GM12878 (cell line): ENCODE results near the gene TOP1. TPM values are rescaled to one million over a fixed set of nuclear protein-coding genes. Genes with fewer than 3 reads are reported as not detected.

Source experiments
- ATAC-seq: fragments of 200-7000 bp; cut with Tn5 transposase; 3 replicates; pipeline ENCODE4 v1.9.1; 2020; ENCODE audit warnings: mild to moderate bottlenecking, moderate library complexity
- BruUV-seq: library from RNA; stranded (reverse); fragments of 400-500 nt; replicated peaks from 2 replicates; lab custom pipeline; 2021; lab: Mats Ljungman, UMichigan
- CTCF ChIA-PET: fragments of 300-600 bp; sonication (Branson Sonifier 250); formaldehyde crosslinking; extraction: SDS; loops from one replicate; lab custom pipeline; 2021; ENCODE audit warnings: inconsistent platforms; lab: Yijun Ruan, JAX
- POLR2A ChIA-PET: fragments of 350-600 bp; formaldehyde crosslinking; extraction: SDS; loops from one replicate; lab custom pipeline; 2021; ENCODE audit warnings: inconsistent platforms; lab: Charles Lee
- RAD21 ChIA-PET: fragments of 300-600 bp; sonication (Branson Sonifier 250); formaldehyde crosslinking; loops from one replicate; lab custom pipeline; 2023; ENCODE audit warnings: antibody characterized with exemption; ENCODE audit not compliant: unreplicated experiment; lab: Charles Lee
- SMC1A ChIA-PET: fragments of 300-600 bp; sonication (Branson Sonifier 250); formaldehyde crosslinking; loops from one replicate; lab custom pipeline; 2023; ENCODE audit not compliant: unreplicated experiment, uncharacterized antibody; lab: Charles Lee
- DNase-seq: peaks from one replicate; pipeline ENCODE4 v3.0.0-alpha.2; 2011; ENCODE audit warnings: low read depth, low spot score
- FAIRE-seq: peaks from 3 replicates; lab custom pipeline; 2011; peaks lifted over from hg19 to GRCh38; lab: Jason Lieb, UNC
- H2AFZ ChIP-seq: 2 replicates; pipeline ENCODE4 v1.6.0; 2011; ENCODE audit warnings: low read depth, low read length, control low read depth; ENCODE audit not compliant: control insufficient read depth
- H3K27ac ChIP-seq: 2 replicates; pipeline ENCODE4 v1.5.1; 2011; ENCODE audit warnings: control low read depth; ENCODE audit not compliant: control insufficient read depth, insufficient read depth
- H3K27me3 ChIP-seq, 2 experiments: replicated peaks in 1 of 2; 2 replicates each; pipeline versions ENCODE4 v1.6.0 to v1.6.1; 2011; ENCODE audit warnings: low read length in 1 of 2; ENCODE audit not compliant: control insufficient read depth in 2 of 2, insufficient read depth in 2 of 2
- H3K36me3 ChIP-seq, 2 experiments: 2 replicates each; pipeline ENCODE4 v1.5.1; 2011; ENCODE audit warnings: low read length in 1 of 2; ENCODE audit not compliant: control insufficient read depth in 2 of 2, insufficient read depth in 2 of 2
- H3K4me1 ChIP-seq: 2 replicates; pipeline ENCODE4 v1.6.1; 2011; ENCODE audit warnings: mild to moderate bottlenecking, low read length, moderate library complexity, mixed read lengths; ENCODE audit not compliant: control insufficient read depth, insufficient read depth
- H3K4me2 ChIP-seq: 2 replicates; pipeline ENCODE4 v1.6.0; 2011; ENCODE audit warnings: control low read depth; ENCODE audit not compliant: control insufficient read depth, insufficient read depth
- H3K4me3 ChIP-seq: fragments of 200-600 bp; sonication (generic); 2 replicates; pipeline ENCODE4 v1.5.1; 2016
- H3K79me2 ChIP-seq: 2 replicates; pipeline ENCODE4 v1.6.0; 2011; ENCODE audit warnings: low read length; ENCODE audit not compliant: control insufficient read depth, insufficient read depth
- H3K9ac ChIP-seq: 2 replicates; pipeline ENCODE4 v1.8.0; 2011; ENCODE audit warnings: low read length, control low read depth, mixed read lengths; ENCODE audit not compliant: control insufficient read depth, insufficient read depth
- H3K9me3 ChIP-seq: replicated peaks from 3 replicates; pipeline ENCODE4 v1.5.1; 2011; ENCODE audit warnings: mild to moderate bottlenecking, low read length; ENCODE audit not compliant: control insufficient read depth, insufficient read depth
- H4K20me1 ChIP-seq: 2 replicates; pipeline ENCODE4 v1.6.0; 2011; ENCODE audit not compliant: control insufficient read depth, insufficient read depth
- ATF7 ChIP-seq: fragments of 450-650 bp; IDR thresholded peaks from 2 replicates; pipeline ENCODE4 v1.6.1; 2016; ENCODE audit warnings: low read depth, mild to moderate bottlenecking
- JUNB ChIP-seq: IDR thresholded peaks from 2 replicates; pipeline ENCODE4 v1.6.1; 2016; ENCODE audit warnings: antibody characterized with exemption, mild to moderate bottlenecking
- NR2C1 ChIP-seq: fragments of 450-650 bp; IDR thresholded peaks from 2 replicates; pipeline ENCODE4 v1.6.1; 2017; ENCODE audit warnings: antibody characterized with exemption, mild to moderate bottlenecking, moderate library complexity
- NR2F1 ChIP-seq: fragments of 450-650 bp; conservative IDR thresholded peaks from 2 replicates; pipeline ENCODE4 v1.6.1; 2017; ENCODE audit warnings: mild to moderate bottlenecking
- PML ChIP-seq: IDR thresholded peaks from 2 replicates; pipeline ENCODE4 v1.6.1; 2012; ENCODE audit warnings: low read length, inconsistent platforms
- SIX5 ChIP-seq: IDR thresholded peaks from 2 replicates; pipeline ENCODE4 v1.6.1; 2011; ENCODE audit warnings: mild to moderate bottlenecking, low read depth, low read length, moderate library complexity; ENCODE audit not compliant: severe bottlenecking
- SPI1 ChIP-seq: IDR thresholded peaks from 2 replicates; pipeline ENCODE4 v1.6.1; 2011; ENCODE audit warnings: low read depth, mild to moderate bottlenecking, low read length, moderate library complexity, borderline replicate concordance; ENCODE audit not compliant: insufficient read depth
- ZNF217 ChIP-seq: fragments of 450-650 bp; IDR thresholded peaks from 2 replicates; pipeline ENCODE4 v1.6.1; 2017; ENCODE audit warnings: antibody characterized with exemption, mild to moderate bottlenecking
- whole genome bisulfite sequencing: methylation state at CpG from one replicate; pipeline ENCODE4 v1.1.6; 2016; ENCODE audit warnings: low lambda C conversion rate; ENCODE audit not compliant: insufficient replicate concordance, insufficient coverage; ENCODE audit errors: missing lambda C conversion rate; 5-methylcytosine and 5-hydroxymethylcytosine counted together
- in situ Hi-C: fragments of 300-500 bp; cut with MboI; formaldehyde crosslinking; loops from 9 replicates; pipeline ENCODE4 v1.14.3; 2018; ENCODE audit warnings: mixed read lengths
- intact Hi-C: fragments of 100-400 bp; cut with micrococcal nuclease; formaldehyde crosslinking; loops from one replicate; pipeline ENCODE4 v1.14.2; 2022; ENCODE audit not compliant: unreplicated experiment
- polyA plus RNA-seq, 11 experiments: library from polyadenylated mRNA; depleted of rRNA in 4 of 11; unstranded in 6 of 11; stranded (reverse) in 5 of 11; fragments of >200 nt; fragmentation: Nextera tagmentation in 4 of 11; fragmentation: Illumina TruSeq in 1 of 11; extraction: Ambion mirVana in 4 of 11; extraction: Trizol in 1 of 11; gene quantifications; 1 replicate in 1 of 11; 2 replicates in 10 of 11; pipeline versions ENCODE4 v1.2.1 to v1.2.3, GENCODE V29; 2011 to 2016; ENCODE audit warnings: inconsistent platforms in 2 of 11, missing spikeins in 2 of 11, low read depth in 1 of 11
- total RNA-seq, 4 experiments: library from RNA; depleted of rRNA in 3 of 4; stranded (reverse); fragments of >200 nt in 3 of 4; fragmentation: Illumina TruSeq in 1 of 4; extraction: Trizol in 1 of 4; gene quantifications; 2 replicates each; pipeline versions ENCODE4 v1.2.1 to v1.2.3, GENCODE V29; 2013 to 2021
- TF ChIP-seq, protein P1 (sequence below): fragments of 450-650 bp; IDR thresholded peaks from 2 replicates; pipeline ENCODE4 v1.6.1; 2017; ENCODE audit warnings: mild to moderate bottlenecking, moderate library complexity
- TF ChIP-seq, protein P2 (sequence below): fragments of 450-650 bp; formaldehyde crosslinking; IDR thresholded peaks from 2 replicates; pipeline ENCODE4 v1.4.0; 2020; ENCODE audit warnings: mild to moderate bottlenecking, moderate library complexity
- TF ChIP-seq, protein P3 (sequence below): fragments of 450-650 bp; IDR thresholded peaks from 2 replicates; pipeline ENCODE4 v1.6.1; 2016; ENCODE audit warnings: mild to moderate bottlenecking

TOP1 gene
- total and polyA plus RNA-seq, 10 of the 15 experiments (the other 5 are each of a cell fraction or from before 2014, with no cell fraction given), result 21.5 to 128 (median 47.3) TPM

DNA sequence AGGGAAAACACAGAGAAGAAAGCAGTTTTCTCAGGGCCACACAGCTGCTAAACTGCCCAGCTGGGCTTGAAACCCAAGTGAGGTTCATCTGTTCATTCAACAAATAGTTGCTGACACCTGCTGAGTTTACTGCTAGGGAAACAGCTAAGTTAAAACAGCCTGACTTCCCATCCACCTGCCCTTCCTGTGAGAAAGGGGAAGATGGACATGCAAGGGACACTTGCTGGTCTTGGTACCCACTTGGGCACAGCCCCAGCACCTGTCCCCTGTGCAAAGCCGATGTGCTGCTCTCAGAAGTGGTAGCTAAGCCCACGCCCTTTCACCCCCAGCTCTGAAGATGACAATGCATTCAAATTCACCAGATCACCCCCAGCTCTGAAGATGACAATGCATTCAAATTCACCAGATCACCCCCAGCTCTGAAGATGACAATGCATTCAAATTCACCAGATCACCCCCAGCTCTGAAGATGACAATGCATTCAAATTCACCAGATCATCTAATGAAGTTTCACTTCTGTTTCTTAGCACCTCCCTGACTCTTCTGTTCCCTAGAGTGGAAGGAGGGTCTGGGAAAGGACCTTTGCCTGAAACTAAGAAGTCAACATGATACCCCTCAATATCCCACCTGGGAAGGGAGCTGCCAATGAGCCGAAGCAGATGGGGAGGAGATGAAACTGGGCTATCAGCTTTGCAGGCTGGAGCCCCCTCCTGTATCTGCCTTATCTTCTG, 46.0 kb upstream of the TOP1 start:
- H3K9ac ChIP-seq, result peak overlapping the region; percentile 50
- ATAC-seq (peak; percentile 71), FAIRE-seq (peak; percentile 68), DNase-seq (no peak)
- peak overlapping the region; percentile 86 for H3K27ac ChIP-seq
- H2AFZ ChIP-seq, result peak overlapping the region; percentile 28
- RAD21 ChIA-PET, result interaction anchor here (0.8 to 19.1 kb wide), 14 partner anchors 10 to 250 kb away, joined by 3 to 696 read pairs (median 12); partner anchors contain the start of gene TOP1
- peak overlapping the region; percentile 16; the same call in 1 of the 2 replicates for H3K4me3 ChIP-seq
- no peaks in the 10 kb centered on the region for H3K27me3 ChIP-seq
- peaks cover 1% of the 10 kb centered on the region for H3K79me2 ChIP-seq
- CTCF ChIA-PET, result interaction anchor here (0.7 to 19.2 kb wide), 13 partner anchors 8 to 325 kb away, joined by 3 to 510 read pairs (median 25); no protein-coding TSS in a partner anchor
- intact Hi-C loops (loop anchor here (10.0 kb wide), 1 partner anchor 332 kb away; the partner anchor contains the start of gene ZHX3), in situ Hi-C loops (no loop called here)
- WGBS, result 6% methylated on average over 3 of the region's 3 CpGs
- BruUV-seq, result no TSS peak
- peaks cover 47% of the 10 kb centered on the region for H3K4me1 ChIP-seq
- H3K4me2 ChIP-seq, result peak overlapping the region; percentile 79
- POLR2A ChIA-PET, result interaction anchor here (0.7 to 4.5 kb wide), 12 partner anchors 10 to 152 kb away, joined by 3 to 57 read pairs (median 4); no protein-coding TSS in a partner anchor
- H3K9me3 ChIP-seq, result no peaks in the 10 kb centered on the region; the same call in 1 of the 3 replicates
- H3K36me3 ChIP-seq, result no peaks in the 10 kb centered on the region
- no peaks in the 10 kb centered on the region for H4K20me1 ChIP-seq
- SMC1A ChIA-PET, result interaction anchor here (0.9 to 18.6 kb wide), 19 partner anchors 9 to 352 kb away, joined by 3 to 456 read pairs (median 10); no protein-coding TSS in a partner anchor
- TF ChIP-seq, protein P1, sequence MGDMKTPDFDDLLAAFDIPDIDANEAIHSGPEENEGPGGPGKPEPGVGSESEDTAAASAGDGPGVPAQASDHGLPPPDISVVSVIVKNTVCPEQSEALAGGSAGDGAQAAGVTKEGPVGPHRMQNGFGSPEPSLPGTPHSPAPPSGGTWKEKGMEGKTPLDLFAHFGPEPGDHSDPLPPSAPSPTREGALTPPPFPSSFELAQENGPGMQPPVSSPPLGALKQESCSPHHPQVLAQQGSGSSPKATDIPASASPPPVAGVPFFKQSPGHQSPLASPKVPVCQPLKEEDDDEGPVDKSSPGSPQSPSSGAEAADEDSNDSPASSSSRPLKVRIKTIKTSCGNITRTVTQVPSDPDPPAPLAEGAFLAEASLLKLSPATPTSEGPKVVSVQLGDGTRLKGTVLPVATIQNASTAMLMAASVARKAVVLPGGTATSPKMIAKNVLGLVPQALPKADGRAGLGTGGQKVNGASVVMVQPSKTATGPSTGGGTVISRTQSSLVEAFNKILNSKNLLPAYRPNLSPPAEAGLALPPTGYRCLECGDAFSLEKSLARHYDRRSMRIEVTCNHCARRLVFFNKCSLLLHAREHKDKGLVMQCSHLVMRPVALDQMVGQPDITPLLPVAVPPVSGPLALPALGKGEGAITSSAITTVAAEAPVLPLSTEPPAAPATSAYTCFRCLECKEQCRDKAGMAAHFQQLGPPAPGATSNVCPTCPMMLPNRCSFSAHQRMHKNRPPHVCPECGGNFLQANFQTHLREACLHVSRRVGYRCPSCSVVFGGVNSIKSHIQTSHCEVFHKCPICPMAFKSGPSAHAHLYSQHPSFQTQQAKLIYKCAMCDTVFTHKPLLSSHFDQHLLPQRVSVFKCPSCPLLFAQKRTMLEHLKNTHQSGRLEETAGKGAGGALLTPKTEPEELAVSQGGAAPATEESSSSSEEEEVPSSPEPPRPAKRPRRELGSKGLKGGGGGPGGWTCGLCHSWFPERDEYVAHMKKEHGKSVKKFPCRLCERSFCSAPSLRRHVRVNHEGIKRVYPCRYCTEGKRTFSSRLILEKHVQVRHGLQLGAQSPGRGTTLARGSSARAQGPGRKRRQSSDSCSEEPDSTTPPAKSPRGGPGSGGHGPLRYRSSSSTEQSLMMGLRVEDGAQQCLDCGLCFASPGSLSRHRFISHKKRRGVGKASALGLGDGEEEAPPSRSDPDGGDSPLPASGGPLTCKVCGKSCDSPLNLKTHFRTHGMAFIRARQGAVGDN, result 0 out of 2 replicates have a peak, but pooled peaks have one; percentile 12
- TF ChIP-seq ZNF217 (peak; percentile 38; the same call in 1 of the 2 replicates), NR2C1 (peak; percentile 33; the same call in 1 of the 2 replicates), ATF7 (peak; percentile 52; the same call in 1 of the 2 replicates), NR2F1 (peak; percentile 84), PML (no peak), SPI1 (peak; percentile 90), JUNB (peak; percentile 54; the same call in 1 of the 2 replicates), SIX5 (no peak)
- TF ChIP-seq, protein P2, sequence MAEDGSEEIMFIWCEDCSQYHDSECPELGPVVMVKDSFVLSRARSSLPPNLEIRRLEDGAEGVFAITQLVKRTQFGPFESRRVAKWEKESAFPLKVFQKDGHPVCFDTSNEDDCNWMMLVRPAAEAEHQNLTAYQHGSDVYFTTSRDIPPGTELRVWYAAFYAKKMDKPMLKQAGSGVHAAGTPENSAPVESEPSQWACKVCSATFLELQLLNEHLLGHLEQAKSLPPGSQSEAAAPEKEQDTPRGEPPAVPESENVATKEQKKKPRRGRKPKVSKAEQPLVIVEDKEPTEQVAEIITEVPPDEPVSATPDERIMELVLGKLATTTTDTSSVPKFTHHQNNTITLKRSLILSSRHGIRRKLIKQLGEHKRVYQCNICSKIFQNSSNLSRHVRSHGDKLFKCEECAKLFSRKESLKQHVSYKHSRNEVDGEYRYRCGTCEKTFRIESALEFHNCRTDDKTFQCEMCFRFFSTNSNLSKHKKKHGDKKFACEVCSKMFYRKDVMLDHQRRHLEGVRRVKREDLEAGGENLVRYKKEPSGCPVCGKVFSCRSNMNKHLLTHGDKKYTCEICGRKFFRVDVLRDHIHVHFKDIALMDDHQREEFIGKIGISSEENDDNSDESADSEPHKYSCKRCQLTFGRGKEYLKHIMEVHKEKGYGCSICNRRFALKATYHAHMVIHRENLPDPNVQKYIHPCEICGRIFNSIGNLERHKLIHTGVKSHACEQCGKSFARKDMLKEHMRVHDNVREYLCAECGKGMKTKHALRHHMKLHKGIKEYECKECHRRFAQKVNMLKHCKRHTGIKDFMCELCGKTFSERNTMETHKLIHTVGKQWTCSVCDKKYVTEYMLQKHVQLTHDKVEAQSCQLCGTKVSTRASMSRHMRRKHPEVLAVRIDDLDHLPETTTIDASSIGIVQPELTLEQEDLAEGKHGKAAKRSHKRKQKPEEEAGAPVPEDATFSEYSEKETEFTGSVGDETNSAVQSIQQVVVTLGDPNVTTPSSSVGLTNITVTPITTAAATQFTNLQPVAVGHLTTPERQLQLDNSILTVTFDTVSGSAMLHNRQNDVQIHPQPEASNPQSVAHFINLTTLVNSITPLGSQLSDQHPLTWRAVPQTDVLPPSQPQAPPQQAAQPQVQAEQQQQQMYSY (CRISPR knock-in tag), result no peak
- TF ChIP-seq, protein P3, sequence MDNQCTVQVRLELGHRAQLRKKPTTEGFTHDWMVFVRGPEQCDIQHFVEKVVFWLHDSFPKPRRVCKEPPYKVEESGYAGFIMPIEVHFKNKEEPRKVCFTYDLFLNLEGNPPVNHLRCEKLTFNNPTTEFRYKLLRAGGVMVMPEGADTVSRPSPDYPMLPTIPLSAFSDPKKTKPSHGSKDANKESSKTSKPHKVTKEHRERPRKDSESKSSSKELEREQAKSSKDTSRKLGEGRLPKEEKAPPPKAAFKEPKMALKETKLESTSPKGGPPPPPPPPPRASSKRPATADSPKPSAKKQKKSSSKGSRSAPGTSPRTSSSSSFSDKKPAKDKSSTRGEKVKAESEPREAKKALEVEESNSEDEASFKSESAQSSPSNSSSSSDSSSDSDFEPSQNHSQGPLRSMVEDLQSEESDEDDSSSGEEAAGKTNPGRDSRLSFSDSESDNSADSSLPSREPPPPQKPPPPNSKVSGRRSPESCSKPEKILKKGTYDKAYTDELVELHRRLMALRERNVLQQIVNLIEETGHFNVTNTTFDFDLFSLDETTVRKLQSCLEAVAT, result peak; percentile 79
